ENCODE measurements around the gene SPEM3.

DNA sequence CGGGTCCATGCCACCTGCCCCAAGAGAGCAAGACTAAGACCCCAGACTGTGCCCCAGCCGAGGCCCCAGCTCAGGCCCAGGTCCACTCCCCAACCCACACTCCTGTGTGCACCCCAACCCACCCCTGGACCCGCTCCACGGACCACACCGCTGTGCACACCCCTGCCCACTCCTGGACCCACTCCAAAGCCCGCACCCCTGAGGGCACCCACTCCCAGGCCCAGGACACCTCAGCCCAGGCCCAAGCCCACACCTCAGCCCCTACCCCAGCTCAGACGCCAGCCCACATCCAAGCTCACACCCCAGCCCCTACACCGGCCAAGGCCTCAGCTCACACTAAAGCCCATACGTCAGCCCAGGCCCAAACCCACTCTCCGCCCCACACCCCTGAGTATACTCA lies 1.1 kb downstream of the SPEM3 start:
- no peak for TF ChIP-seq POLR2A (IDR thresholded peaks at IDR 0.05)
- TF ChIP-seq, protein P1, sequence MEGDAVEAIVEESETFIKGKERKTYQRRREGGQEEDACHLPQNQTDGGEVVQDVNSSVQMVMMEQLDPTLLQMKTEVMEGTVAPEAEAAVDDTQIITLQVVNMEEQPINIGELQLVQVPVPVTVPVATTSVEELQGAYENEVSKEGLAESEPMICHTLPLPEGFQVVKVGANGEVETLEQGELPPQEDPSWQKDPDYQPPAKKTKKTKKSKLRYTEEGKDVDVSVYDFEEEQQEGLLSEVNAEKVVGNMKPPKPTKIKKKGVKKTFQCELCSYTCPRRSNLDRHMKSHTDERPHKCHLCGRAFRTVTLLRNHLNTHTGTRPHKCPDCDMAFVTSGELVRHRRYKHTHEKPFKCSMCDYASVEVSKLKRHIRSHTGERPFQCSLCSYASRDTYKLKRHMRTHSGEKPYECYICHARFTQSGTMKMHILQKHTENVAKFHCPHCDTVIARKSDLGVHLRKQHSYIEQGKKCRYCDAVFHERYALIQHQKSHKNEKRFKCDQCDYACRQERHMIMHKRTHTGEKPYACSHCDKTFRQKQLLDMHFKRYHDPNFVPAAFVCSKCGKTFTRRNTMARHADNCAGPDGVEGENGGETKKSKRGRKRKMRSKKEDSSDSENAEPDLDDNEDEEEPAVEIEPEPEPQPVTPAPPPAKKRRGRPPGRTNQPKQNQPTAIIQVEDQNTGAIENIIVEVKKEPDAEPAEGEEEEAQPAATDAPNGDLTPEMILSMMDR (IDR thresholded peaks at IDR 0.05), result no peak
